Measurements from ENCODE around the gene FRY. TPM values are rescaled to one million over a fixed set of nuclear protein-coding genes. Genes with fewer than 3 reads are reported as not detected.

FRY gene
- total and polyA plus RNA-seq, 2 of the 13 experiments (the other 11 are each of a cell fraction or from before 2014, with no cell fraction given) = 8.2 to 13.1 TPM

DNA sequence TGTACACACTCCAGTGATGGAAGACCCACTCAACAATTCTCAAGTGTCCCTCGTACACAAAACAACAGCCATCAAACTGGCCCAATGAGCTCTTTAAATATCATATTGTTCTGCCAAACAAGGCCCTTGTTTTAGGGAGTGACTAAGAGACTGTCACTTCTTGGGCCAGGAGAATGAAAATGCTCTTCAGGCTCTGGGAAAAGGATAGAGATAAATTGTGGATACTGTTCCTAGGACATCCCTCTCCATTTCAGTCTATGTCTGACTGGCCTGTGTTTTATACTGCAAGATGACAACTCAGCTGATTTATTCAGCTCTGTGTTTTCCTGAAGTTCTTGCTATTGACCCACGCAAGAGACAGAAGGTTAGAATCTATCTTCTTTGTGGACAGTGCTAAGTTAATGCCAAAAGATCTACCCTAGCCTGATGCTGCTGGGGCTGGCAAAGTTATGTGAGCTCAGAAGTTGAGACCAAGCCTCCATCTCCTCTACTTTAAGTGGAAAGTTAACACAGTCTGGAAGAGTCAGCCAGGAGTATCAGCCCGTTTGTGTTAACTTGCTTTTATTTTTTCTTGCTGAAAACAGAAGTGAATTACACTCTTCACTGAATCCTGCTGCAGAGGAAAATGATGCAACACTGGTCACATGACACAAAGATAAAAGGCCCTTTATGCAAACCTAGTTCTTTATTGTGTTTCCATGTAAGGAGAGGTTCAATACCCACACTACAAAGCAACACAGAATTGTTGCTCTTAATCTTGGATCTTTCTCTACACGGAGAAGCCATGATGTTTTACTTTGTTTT lies 14.6 kb downstream of the FRY start (continued):
- TF ChIP-seq HNRNPLL (IDR thresholded peaks at IDR 0.05; ENCODE audit: low read depth, low read length, poor library complexity, severe bottlenecking) = no peak
- TF ChIP-seq HIVEP1 (CRISPR knock-in tag; IDR thresholded peaks at IDR 0.05) = no peak
- TF ChIP-seq, protein P1, sequence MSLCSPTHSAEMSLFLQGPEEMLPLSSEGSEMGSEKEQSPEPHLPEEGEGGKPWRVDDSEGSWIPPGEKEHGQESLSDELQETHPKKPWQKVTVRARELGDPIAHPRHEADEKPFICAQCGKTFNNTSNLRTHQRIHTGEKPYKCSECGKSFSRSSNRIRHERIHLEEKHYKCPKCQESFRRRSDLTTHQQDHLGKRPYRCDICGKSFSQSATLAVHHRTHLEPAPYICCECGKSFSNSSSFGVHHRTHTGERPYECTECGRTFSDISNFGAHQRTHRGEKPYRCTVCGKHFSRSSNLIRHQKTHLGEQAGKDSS (CRISPR knock-in tag; IDR thresholded peaks at IDR 0.05; ENCODE audit: borderline replicate concordance, low read depth) = no peak
- no peak for TF ChIP-seq ZNF329 (CRISPR knock-in tag; IDR thresholded peaks at IDR 0.05; ENCODE audit: low read depth)
- TF ChIP-seq STAG1 (CRISPR knock-in tag; IDR thresholded peaks at IDR 0.05) = peak; percentile 7; the same call in 1 of the 2 replicates
- no peak for TF ChIP-seq FLYWCH1 (CRISPR knock-in tag; IDR thresholded peaks at IDR 0.05)
- no peak for TF ChIP-seq SP2 (CRISPR knock-in tag; IDR thresholded peaks at IDR 0.05)
- TF ChIP-seq TAF15 (IDR thresholded peaks at IDR 0.05; ENCODE audit: low read depth, low read length, poor library complexity, severe bottlenecking) = no peak
- TF ChIP-seq PAF1 (CRISPR knock-in tag; IDR thresholded peaks at IDR 0.05) = no peak
- no peak for TF ChIP-seq NFE2L1 (CRISPR knock-in tag; IDR thresholded peaks at IDR 0.05; ENCODE audit: borderline replicate concordance)
- TF ChIP-seq NR2F1 (CRISPR knock-in tag; IDR thresholded peaks at IDR 0.05) = no peak
- TF ChIP-seq NFYB (CRISPR knock-in tag; IDR thresholded peaks at IDR 0.05) = no peak
- TF ChIP-seq, protein P2, sequence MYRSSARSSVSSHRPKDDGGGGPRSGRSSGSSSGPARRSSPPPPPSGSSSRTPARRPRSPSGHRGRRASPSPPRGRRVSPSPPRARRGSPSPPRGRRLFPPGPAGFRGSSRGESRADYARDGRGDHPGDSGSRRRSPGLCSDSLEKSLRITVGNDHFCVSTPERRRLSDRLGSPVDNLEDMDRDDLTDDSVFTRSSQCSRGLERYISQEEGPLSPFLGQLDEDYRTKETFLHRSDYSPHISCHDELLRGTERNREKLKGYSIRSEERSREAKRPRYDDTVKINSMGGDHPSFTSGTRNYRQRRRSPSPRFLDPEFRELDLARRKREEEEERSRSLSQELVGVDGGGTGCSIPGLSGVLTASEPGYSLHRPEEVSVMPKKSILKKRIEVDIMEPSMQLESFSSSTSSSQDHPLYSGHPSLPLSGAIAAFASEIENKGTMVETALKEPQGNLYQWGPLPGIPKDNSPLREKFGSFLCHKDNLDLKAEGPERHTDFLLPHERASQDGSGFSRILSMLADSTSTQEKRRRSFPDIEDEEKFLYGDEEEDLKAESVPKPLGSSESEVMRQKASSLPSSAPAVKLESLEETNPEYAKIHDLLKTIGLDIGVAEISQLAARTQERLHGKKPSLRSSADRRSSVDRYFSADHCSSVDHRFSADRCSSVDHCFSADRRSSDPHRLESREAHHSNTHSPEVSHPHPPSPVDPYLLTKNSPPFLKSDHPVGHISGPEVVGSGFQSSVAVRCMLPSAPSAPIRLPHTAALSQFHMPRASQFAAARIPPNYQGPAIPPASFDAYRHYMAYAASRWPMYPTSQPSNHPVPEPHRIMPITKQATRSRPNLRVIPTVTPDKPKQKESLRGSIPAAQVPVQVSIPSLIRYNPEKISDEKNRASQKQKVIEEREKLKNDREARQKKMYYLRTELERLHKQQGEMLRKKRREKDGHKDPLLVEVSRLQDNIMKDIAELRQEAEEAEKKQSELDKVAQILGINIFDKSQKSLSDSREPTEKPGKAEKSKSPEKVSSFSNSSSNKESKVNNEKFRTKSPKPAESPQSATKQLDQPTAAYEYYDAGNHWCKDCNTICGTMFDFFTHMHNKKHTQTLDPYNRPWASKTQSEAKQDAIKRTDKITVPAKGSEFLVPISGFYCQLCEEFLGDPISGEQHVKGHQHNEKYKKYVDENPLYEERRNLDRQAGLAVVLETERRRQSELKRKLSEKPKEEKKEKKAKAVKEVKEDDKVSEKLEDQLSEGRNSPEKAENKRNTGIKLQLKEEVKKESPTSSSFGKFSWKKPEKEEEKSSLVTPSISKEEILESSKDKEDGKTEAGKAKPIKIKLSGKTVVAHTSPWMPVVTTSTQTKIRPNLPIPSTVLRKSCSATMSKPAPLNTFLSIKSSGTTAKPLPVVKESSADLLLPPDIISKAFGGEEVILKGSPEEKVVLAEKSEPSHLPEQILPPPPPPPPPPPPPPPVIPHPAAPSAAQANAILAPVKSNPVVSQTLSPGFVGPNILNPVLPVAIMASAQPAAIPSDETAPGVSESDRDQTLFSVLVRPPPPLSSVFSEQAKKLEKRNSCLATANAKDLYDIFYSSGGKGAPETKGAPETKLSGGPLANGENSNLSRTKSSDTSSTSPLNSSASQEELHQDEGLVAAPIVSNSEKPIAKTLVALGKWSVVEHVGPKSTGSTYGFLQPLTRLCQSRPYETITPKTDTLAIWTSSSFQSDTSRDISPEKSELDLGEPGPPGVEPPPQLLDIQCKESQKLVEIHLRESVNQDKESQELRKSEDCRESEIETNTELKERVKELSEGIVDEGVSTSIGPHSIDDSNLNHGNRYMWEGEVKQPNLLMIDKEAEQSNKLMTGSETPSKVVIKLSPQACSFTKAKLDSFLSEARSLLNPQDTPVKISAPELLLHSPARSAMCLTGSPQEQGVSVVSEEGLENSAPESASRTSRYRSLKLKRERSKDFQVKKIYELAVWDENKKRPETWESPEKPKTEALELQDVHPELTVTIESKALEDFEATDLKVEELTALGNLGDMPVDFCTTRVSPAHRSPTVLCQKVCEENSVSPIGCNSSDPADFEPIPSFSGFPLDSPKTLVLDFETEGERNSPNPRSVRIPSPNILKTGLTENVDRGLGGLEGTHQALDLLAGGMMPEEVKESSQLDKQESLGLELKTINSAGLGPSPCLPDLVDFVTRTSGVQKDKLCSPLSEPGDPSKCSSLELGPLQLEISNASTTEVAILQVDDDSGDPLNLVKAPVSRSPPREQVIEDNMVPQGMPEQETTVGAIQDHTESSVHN (CRISPR knock-in tag; IDR thresholded peaks at IDR 0.05) = no peak
- TF ChIP-seq ZEB1 (IDR thresholded peaks at IDR 0.05; ENCODE audit: insufficient replicate concordance, low read depth) = no peak
- TF ChIP-seq, protein P3, sequence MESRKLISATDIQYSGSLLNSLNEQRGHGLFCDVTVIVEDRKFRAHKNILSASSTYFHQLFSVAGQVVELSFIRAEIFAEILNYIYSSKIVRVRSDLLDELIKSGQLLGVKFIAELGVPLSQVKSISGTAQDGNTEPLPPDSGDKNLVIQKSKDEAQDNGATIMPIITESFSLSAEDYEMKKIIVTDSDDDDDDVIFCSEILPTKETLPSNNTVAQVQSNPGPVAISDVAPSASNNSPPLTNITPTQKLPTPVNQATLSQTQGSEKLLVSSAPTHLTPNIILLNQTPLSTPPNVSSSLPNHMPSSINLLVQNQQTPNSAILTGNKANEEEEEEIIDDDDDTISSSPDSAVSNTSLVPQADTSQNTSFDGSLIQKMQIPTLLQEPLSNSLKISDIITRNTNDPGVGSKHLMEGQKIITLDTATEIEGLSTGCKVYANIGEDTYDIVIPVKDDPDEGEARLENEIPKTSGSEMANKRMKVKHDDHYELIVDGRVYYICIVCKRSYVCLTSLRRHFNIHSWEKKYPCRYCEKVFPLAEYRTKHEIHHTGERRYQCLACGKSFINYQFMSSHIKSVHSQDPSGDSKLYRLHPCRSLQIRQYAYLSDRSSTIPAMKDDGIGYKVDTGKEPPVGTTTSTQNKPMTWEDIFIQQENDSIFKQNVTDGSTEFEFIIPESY (CRISPR knock-in tag; IDR thresholded peaks at IDR 0.05) = no peak

Data from HepG2 (cell line).